CD14-positive monocyte (primary cell): ENCODE results near the gene DIAPH2. TPM values are rescaled to one million over a fixed set of nuclear protein-coding genes. Genes with fewer than 3 reads are reported as not detected.

ENCODE experiments used
- DNase-seq, 3 donors: peaks; one replicate each; pipeline ENCODE4 v3.0.0-alpha.2; 2011 to 2022
- H2AFZ ChIP-seq: 2 replicates; pipeline ENCODE4 v1.6.0; 2012; ENCODE audit warnings: mild to moderate bottlenecking, low read depth, low read length, inconsistent platforms; ENCODE audit not compliant: insufficient read depth, poor library complexity, severe bottlenecking
- H3K27ac ChIP-seq, 2 donors: 1 replicate in 1 of 2; 2 replicates in 1 of 2; pipeline ENCODE4 v1.5.1; 2012 to 2013; ENCODE audit warnings: low read length in 2 of 2, control low read depth in 1 of 2, inconsistent platforms in 1 of 2, low read depth in 1 of 2, mild to moderate bottlenecking in 1 of 2
- H3K27me3 ChIP-seq, 2 donors: one replicate each; pipeline versions ENCODE4 v1.6.0 to v1.6.1; 2011 to 2013; ENCODE audit warnings: low read length in 2 of 2; ENCODE audit not compliant: control insufficient read depth in 2 of 2, insufficient read depth in 2 of 2
- H3K36me3 ChIP-seq, 2 donors: replicated peaks in 1 of 2; 1 replicate in 1 of 2; 2 replicates in 1 of 2; pipeline versions ENCODE4 v1.5.1 to v1.6.1; 2012 to 2013; ENCODE audit warnings: low read length in 2 of 2, control low read depth in 1 of 2, inconsistent platforms in 1 of 2, mild to moderate bottlenecking in 1 of 2; ENCODE audit not compliant: insufficient read depth in 2 of 2, control insufficient read depth in 1 of 2
- H3K4me1 ChIP-seq, 2 donors: 1 replicate in 1 of 2; 2 replicates in 1 of 2; pipeline versions ENCODE4 v1.5.1 to v1.6.1; 2012 to 2013; ENCODE audit warnings: low read length in 2 of 2, control low read depth in 1 of 2, inconsistent platforms in 1 of 2, mild to moderate bottlenecking in 1 of 2, moderate library complexity in 1 of 2; ENCODE audit not compliant: insufficient read depth in 2 of 2, control insufficient read depth in 1 of 2
- H3K4me2 ChIP-seq: replicated peaks from 2 replicates; pipeline ENCODE3; 2012; ENCODE audit warnings: low read length, moderate library complexity, mild to moderate bottlenecking; ENCODE audit not compliant: poor library complexity, severe bottlenecking; ENCODE audit errors: extremely low read depth
- H3K4me3 ChIP-seq, 3 experiments: fragments of 200-600 bp in 1 of 3; sonication (generic) in 1 of 3; replicated peaks in 1 of 3; 1 replicate in 2 of 3; 2 replicates in 1 of 3; pipeline ENCODE4 v1.5.1; 2011 to 2013; ENCODE audit warnings: low read length in 3 of 3, mild to moderate bottlenecking in 3 of 3, control low read depth in 2 of 3, low read depth in 2 of 3, inconsistent platforms in 1 of 3, moderate library complexity in 1 of 3
- H3K79me2 ChIP-seq: 2 replicates; pipeline ENCODE4 v1.6.0; 2012; ENCODE audit warnings: mild to moderate bottlenecking, control low read depth, inconsistent platforms, low read length, moderate library complexity; ENCODE audit not compliant: insufficient read depth
- H3K9ac ChIP-seq: 2 replicates; pipeline ENCODE4 v1.6.0; 2017; ENCODE audit warnings: low read length, mild to moderate bottlenecking; ENCODE audit not compliant: insufficient read depth, poor library complexity, severe bottlenecking
- H3K9me3 ChIP-seq, 2 donors: replicated peaks in 1 of 2; 1 replicate in 1 of 2; 2 replicates in 1 of 2; pipeline versions ENCODE4 v1.5.1 to v1.6.1; 2012 to 2013; ENCODE audit warnings: low read length in 2 of 2, control low read depth in 1 of 2; ENCODE audit not compliant: control insufficient read depth in 1 of 2, insufficient read depth in 1 of 2
- H4K20me1 ChIP-seq: 2 replicates; pipeline ENCODE4 v1.6.0; 2012; ENCODE audit warnings: mild to moderate bottlenecking, low read length, control low read depth, moderate library complexity; ENCODE audit not compliant: insufficient read depth
- H3K27ac Mint-ChIP-seq, 7 donors: one replicate each; pipeline ENCODE4 v1.8.0; 2020; ENCODE audit warnings: mild to moderate bottlenecking in 7 of 7, mixed read lengths in 7 of 7, moderate library complexity in 6 of 7, inconsistent platforms in 2 of 7
- H3K27me3 Mint-ChIP-seq, 3 donors: one replicate each; pipeline ENCODE4 v1.8.0; 2021 to 2022; ENCODE audit warnings: low read depth in 3 of 3, mild to moderate bottlenecking in 3 of 3, mixed read lengths in 3 of 3, moderate library complexity in 3 of 3, inconsistent platforms in 1 of 3
- H3K36me3 Mint-ChIP-seq, 2 donors: one replicate each; pipeline ENCODE4 v1.8.0; 2020; ENCODE audit warnings: mixed read lengths in 2 of 2, inconsistent platforms in 1 of 2, mild to moderate bottlenecking in 1 of 2
- H3K4me1 Mint-ChIP-seq: one replicate; pipeline ENCODE4 v1.8.0; 2020; ENCODE audit warnings: mild to moderate bottlenecking, mixed read lengths
- H3K4me3 Mint-ChIP-seq, 2 donors: one replicate each; pipeline ENCODE4 v1.8.0; 2020; ENCODE audit warnings: mild to moderate bottlenecking in 2 of 2, mixed read lengths in 2 of 2, moderate library complexity in 1 of 2
- H3K9me3 Mint-ChIP-seq, 7 donors: one replicate each; pipeline ENCODE4 v1.8.0; 2020 to 2022; ENCODE audit warnings: mixed read lengths in 7 of 7, mild to moderate bottlenecking in 6 of 7, moderate library complexity in 6 of 7, inconsistent platforms in 2 of 7
- CTCF ChIP-seq: fragments of 200-600 bp; IDR thresholded peaks from one replicate; pipeline ENCODE4 v1.8.0; 2022; ENCODE audit warnings: antibody characterized with exemption, mild to moderate bottlenecking
- WGBS: methylation state at CpG from one replicate; pipeline ENCODE4 v1.1.5; 2013; ENCODE audit warnings: missing lambda C conversion rate; ENCODE audit not compliant: insufficient coverage; 5-methylcytosine and 5-hydroxymethylcytosine counted together
- intact Hi-C, 2 donors: fragments of 100-400 bp; cut with micrococcal nuclease; formaldehyde crosslinking; loops; one replicate each; pipeline versions ENCODE4 v1.15.0 to v1.15.1; 2023
- polyA plus RNA-seq, 3 donors: library from polyadenylated mRNA; depleted of rRNA in 1 of 3; unstranded in 2 of 3; stranded (reverse) in 1 of 3; fragments of 300-500 nt in 2 of 3; fragments of >200 nt in 1 of 3; fragmentation: Illumina TruSeq in 2 of 3; gene quantifications; 1 replicate in 2 of 3; 2 replicates in 1 of 3; pipeline ENCODE4 v1.2.3, GENCODE V29; 2012 to 2021

Gene DIAPH2
- polyA plus RNA-seq, 3 donors, result 9.5 to 20.5 (median 11.4) TPM

GRCh38 chrX:97524340-97524739, 839.7 kb downstream of the DIAPH2 start:
- H3K9me3 ChIP-seq, result no peaks in the 10 kb centered on the region
- no peak overlapping the region for H3K9ac ChIP-seq
- H3K36me3 ChIP-seq, result no peaks in the 10 kb centered on the region
- no peaks in the 10 kb centered on the region for H4K20me1 ChIP-seq
- peaks cover 0 to 2% (median 0%) of the 10 kb centered on the region in 3 donors for H3K27me3 Mint-ChIP-seq
- no peak overlapping the region for H3K4me3 Mint-ChIP-seq
- no peak overlapping the region for H3K27ac Mint-ChIP-seq
- no peaks in the 10 kb centered on the region for H3K27me3 ChIP-seq
- no CpG with 5 or more reads among the region's 2 CpGs for WGBS
- no peak for DNase-seq
- no peaks in the 10 kb centered on the region for H3K79me2 ChIP-seq
- no peak overlapping the region for H2AFZ ChIP-seq
- H3K4me2 ChIP-seq, result no peak overlapping the region
- H3K36me3 Mint-ChIP-seq, result peaks cover 3 to 4% of the 10 kb centered on the region in 2 donors
- intact Hi-C loops, result no loop called here
- H3K4me1 ChIP-seq, result no peaks in the 10 kb centered on the region
- TF ChIP-seq CTCF, result no peak
- H3K27ac ChIP-seq, result no peak overlapping the region
- H3K4me1 Mint-ChIP-seq, result peaks cover 21% of the 10 kb centered on the region
- H3K4me3 ChIP-seq, result no peak overlapping the region
- peaks cover 0 to 7% (median 2%) of the 10 kb centered on the region in 7 donors for H3K9me3 Mint-ChIP-seq

- Mint-ChIP-seq H3K4me3 (no peak overlapping the region), H3K27ac (no peak overlapping the region), H3K4me1 (peaks cover 28% of the 10 kb centered on the region), H3K9me3 (peaks cover 0 to 7% (median 2%) of the 10 kb centered on the region in 7 donors), H3K27me3 (no peaks in the 10 kb centered on the region), H3K36me3 (peaks cover 3 to 4% of the 10 kb centered on the region in 2 donors)
- intact Hi-C loops, result no loop called here
- DNase-seq, result no peak
- no peak overlapping the region for H3K27ac ChIP-seq
- H3K4me3 ChIP-seq, result no peak overlapping the region
- no peaks in the 10 kb centered on the region for H3K36me3 ChIP-seq
- H3K9ac ChIP-seq, result no peak overlapping the region
- H3K9me3 ChIP-seq, result no peaks in the 10 kb centered on the region
- H4K20me1 ChIP-seq, result no peaks in the 10 kb centered on the region
- no peaks in the 10 kb centered on the region for H3K27me3 ChIP-seq
- H3K4me2 ChIP-seq, result no peak overlapping the region
- no peak for TF ChIP-seq CTCF
- WGBS, result 93% methylated on average over 3 of the region's 3 CpGs
- no peaks in the 10 kb centered on the region for H3K4me1 ChIP-seq
- no peak overlapping the region for H2AFZ ChIP-seq
- H3K79me2 ChIP-seq, result no peaks in the 10 kb centered on the region
Measured at GRCh38 chrX:97524997-97525396, 840.4 kb downstream of the DIAPH2 start.
